ENCODE measurements around the gene ZSWIM9.
"Not testable (repeated sequence)": the region's sequence is repeated elsewhere in the genome, so short reads cannot be mapped to it uniquely, and the experiment has no call there.

ZSWIM9 gene

DNA sequence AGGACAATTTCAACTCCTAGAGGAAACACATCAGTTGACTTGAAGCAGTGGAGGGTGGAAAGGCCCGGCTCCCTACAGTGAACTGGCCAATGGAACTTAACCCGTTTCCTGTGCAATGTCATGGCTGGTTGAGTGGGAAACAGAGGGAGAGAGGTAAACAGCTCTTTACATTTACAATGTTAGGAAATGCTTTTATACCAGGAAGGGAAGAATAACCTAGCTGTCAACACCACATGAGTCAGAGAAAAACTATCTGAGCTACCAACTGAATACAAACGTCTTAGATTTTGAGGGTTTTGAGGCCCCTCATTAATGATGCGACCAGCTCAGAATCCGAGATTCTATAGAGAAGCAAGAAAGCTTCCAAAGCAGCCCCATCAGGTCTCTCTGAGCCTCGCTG is 48.5 kb downstream of the ZSWIM9 start:
- ATAC-seq, result no peak

DNA sequence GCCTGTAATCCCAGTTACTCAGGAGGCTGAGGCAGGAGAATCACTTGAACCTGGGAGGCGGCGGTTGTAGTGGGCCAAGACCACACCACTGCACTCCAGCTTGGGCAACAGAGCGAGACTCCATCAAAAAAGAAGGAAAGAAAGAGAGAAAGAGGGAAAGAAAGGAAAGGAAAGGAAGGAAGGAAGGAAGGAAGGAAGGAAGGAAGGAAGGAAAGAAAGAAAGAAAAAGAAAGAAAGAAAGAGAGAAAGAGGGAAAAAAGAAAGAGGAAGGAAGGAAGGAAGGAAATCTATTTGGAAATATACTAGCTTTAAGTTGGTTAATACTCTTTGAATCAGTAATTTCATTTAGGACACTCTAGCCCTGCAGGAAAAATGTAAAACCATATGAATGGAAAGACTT is 50.3 kb downstream of the ZSWIM9 start:
- ATAC-seq, result not testable (repeated sequence)

DNA sequence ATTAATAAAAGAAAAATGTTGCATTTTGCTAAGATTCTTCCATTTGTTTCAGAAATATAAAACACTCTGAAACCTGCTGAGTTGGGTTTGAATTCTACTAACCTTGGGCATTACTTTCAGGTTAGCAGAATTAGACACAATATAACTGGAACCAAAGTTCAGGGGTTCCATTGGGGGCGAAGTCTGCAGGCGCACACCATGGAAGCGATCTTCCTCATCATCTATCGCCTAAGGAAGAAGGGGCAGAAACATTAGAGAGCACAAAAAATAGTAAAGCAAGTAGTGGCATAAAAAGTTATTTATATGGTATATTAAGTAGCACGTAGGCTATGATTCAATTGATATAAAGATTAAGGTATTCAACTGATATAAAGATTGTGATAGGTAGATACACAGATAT is 51.1 kb downstream of the ZSWIM9 start:
- ATAC-seq, result no peak

DNA sequence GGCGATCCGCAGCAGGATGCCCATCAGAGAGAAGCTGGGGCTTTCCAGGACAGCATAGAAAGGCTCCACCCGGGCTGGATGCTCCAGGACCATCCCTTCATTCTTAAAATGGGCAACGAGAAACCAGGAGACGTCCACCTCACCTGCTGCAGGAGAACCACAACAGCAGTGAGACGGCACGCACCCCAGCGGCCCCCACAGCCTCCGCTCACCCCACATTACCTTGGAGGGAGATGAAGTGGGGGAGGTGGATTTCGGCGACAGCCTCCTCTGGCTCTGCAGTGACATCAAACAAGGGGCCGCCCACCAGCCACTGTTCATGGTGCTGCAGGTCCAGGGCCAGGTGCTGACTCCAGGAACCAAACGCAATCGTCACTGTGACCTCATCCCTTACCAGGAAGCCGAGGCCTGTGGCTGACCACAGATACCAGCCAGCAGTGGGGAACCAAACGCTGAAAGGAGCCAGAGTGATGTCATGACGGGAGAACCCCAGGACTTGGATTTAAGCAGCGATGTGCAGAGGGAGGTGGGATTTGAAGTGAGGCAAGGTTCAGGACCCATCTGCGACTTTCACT is 60.2 kb downstream of the ZSWIM9 start:
- no peak for ATAC-seq

DNA sequence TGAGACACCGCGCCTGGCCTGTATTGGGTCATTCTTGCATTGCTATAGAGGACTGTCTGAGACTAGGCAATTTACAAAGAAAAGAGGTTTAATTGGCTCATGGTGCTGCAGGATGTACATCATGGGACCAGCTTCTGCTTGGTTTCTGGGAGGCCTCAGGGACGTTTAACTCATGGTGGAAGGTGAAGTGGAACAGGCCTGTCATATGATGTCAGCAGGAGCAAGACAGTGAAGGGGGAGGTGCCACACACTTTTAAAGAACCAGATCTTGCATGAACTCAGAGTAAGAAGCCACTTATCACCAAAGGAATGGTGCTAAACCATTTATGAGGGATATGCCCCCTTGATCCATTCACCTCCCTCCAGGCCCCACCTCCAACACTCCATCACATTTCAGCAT is 66.6 kb downstream of the ZSWIM9 start:
- ATAC-seq, result no peak

DNA sequence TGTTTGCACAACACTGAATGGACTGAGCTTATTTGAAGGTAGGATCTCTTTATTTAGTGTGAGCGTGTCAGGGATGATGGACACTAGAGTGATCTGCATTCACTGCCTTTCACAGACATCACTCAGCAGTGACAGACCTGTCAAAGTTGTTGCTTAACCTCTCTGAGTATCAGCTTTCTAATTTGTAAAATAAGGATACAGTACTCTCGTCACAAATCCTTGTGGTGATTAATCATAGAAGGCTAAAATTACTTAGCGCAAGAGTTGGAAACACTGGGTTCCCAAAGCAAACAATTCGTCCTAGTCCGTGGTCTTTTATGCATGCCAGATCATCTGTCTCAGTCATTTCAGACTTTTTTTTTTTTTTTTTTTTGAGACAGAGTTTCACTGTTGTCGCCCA is 68.6 kb downstream of the ZSWIM9 start:
- ATAC-seq, result no peak

DNA sequence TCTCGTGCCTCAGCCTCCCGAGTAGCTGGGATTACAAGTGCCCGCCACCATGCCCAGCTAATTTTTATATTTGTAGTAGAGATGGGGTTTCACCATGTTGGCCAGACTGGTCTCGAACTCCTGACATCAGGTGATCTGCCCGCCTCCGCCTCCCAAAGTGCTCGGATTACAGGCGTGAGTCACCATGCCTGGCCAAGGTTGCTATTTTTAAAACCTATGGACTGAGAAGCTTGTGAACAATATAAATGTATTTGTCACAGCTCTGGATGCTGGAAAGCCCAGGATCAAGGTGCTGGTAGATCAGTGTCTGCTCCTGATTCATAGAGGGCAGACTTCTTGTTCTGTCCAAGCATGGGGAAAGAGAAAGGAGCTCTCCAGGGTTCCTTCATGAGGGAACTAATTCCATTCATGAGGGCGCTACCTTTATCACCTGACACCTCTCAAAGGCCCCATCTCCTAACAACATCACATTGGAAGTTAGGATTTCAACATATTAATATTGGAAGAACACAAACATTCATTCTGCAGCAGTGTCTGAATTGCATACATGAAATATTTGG is 69.2 kb downstream of the ZSWIM9 start:
- no peak for ATAC-seq

DNA sequence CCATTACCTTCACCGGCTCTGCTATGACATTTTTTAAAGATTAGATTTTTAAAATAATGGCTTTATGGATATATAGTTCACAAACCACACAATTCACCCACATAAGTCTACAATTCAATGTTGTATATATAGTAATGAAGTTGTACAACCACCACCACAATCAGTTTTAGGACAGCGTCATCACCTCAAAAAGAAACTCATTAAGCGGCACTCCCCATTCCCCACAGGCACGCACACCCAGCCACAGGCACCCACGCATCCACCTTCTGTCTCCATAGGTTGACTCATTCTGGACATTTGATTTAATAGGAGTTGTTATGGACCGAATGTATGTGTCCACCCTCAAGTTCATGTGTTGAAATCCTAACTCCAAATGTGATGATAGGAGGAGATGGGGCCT is 71.3 kb downstream of the ZSWIM9 start:
- peak in 1 of 2 donors; percentile 21 for ATAC-seq

DNA sequence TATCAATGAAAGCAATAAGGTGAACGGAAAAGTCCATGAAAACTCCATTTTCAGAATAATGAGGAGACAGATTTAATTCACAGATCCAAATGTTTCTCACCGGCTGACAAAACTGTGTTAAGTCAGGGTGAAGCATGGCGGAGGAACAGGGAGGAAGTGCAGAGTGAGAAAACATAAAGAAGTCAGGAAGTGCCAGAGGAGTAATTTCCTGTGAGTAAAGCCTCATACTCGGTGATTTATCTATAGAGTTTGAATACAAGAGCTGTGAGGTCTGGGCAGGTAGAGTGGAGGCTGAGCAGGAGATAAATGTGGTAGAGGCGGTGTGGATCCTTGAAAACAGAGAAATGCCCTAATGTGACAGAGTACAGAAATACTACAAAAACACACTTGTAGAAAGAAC is 73.8 kb downstream of the ZSWIM9 start:
- ATAC-seq, result peak; percentile 89

DNA sequence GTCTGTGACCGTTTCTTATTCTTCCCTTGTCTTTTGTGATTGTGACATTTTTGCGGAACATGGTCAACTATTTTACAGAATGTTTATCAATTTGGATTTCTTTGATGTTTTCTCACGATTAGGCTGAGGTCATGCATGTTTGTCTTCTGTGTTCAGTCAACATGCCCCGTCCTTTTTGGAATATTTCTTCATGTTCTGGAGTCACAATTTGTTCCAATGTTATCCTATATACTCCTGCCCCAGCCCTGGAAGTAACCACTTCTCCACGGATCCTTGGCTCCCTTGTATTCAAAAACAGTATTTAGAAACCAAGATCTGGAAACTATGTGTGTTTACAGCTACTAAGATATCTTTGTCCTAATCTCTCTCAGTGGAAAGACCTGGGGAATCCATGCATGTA is 75.6 kb downstream of the ZSWIM9 start:
- no peak for ATAC-seq

DNA sequence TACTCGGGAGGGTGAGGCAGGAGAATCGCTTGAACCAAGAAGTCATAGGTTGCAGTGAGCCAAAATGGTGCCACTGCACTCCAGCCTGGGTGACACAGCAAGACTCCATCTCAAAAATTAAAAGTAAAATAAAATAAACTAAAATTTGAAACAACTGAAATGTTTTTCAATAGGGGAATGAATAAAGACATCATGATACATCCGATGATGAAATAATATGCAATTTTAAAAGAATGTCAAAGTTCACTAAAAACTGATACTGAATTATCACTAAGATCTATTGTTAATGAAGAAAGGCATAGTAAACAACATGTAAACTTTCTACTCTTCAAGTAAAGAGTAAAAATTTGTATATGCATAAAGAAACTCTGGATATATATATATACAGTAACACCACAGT is 76.7 kb downstream of the ZSWIM9 start:
- no peak for ATAC-seq
